Measurements from ENCODE around the gene MRPL51.

DNA sequence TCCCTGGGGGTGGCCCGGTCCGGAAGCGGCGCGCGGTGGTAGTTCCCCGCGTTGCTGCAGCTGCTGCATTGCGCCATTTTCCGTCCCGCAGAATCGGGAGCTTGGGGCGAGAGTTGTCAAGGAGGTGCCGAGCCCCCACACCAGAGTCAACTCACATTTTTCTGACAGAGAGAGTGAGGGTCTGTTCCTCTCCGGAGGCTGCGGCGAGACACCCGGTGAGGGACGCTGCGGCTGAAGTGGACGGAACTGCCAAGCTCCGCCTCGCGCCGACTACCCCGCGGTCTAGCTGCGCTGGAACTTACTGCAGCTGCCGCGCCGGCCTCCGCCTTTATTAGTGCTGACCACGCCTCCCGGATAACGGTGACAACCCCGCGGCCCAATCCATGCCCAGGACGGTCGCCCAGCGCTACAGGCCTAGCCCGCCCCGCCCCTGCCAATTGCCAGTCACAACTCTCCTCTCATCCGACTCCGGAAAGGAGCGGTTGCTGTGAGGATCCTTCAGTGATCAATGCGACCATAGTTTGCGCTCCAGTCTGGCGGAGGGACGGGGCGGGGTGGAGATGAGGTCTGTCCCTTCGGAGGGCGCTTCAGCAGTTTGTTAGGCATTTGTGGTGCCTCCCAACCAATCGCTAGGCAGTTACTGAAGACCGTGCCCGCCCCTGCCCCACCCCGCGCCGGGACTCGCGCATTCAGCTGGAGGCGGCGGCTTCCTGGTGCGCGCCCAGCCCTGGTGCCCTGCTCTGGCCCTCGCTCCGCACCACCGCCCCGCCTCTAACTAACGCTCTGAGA, 22.5 kb downstream of the MRPL51 start, which contains the start of gene VAMP1:
- TF ChIP-seq, protein P1, sequence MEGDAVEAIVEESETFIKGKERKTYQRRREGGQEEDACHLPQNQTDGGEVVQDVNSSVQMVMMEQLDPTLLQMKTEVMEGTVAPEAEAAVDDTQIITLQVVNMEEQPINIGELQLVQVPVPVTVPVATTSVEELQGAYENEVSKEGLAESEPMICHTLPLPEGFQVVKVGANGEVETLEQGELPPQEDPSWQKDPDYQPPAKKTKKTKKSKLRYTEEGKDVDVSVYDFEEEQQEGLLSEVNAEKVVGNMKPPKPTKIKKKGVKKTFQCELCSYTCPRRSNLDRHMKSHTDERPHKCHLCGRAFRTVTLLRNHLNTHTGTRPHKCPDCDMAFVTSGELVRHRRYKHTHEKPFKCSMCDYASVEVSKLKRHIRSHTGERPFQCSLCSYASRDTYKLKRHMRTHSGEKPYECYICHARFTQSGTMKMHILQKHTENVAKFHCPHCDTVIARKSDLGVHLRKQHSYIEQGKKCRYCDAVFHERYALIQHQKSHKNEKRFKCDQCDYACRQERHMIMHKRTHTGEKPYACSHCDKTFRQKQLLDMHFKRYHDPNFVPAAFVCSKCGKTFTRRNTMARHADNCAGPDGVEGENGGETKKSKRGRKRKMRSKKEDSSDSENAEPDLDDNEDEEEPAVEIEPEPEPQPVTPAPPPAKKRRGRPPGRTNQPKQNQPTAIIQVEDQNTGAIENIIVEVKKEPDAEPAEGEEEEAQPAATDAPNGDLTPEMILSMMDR (IDR thresholded peaks at IDR 0.05), result peak in 2 of 3 donors; percentile 10 to 23
- TF ChIP-seq POLR2AphosphoS5 (IDR thresholded peaks at IDR 0.05), result peak; percentile 93 to 96 (median 94)
